Measurements from ENCODE around the gene HSPB9. TPM values are rescaled to one million over a fixed set of nuclear protein-coding genes. Genes with fewer than 3 reads are reported as not detected.

The HSPB9 gene
- total and polyA plus RNA-seq, 9 of the 15 experiments (the other 6 are each of a cell fraction or from before 2014, with no cell fraction given), result 0.04 to 0.16 (median 0.08) TPM; not detected in 3

DNA sequence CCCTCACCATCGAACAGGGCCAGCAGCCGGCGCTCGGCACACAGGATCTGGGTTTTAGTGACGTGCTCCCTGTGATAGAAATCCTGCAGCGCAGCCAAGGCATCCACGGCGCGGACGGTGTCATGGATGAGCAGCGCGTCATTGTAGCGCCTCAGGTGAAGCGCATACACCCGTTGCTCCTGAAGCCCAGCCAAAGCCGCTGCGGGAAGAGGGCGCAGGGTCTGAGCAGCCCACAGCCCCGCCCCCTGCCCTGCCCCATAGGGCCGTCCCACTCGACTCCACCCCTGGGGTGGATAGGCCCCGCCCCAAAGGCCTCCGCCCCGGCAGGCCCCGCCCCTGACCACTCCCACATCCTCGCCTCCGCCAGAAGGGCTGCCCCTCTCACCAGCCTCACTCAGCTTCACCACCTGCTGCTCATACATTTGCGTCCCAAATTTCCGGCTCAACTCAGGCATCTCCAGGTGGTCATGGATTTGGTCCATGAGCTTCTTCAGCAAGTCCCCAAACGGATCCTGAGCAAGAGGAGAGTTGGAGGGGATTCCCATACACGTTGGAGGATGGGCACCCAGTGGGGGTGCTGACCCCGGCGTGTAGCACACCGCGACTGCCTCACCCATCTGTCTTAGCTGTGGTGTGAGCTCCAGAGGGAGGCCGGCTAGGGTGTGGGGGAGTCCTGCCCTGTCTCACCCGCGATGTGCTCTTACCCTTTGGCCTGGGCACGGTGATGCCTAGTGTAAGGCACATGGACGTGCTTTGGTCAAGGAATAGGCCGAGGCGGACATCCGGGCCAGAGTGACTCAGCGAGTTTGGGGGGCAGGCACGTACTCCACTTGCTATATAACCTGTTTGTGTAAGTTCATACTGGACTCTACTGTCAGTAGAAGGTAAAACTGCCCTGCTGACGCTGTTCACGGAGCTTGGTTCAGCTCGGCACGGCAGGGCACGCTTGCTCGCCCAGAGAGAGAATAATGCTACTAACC lies 14.7 kb upstream of the HSPB9 start (continued):
- TF ChIP-seq ARID4B (CRISPR knock-in tag; IDR thresholded peaks at IDR 0.05) (no peak), ADNP (tag; IDR thresholded peaks at IDR 0.05) (no peak), JUNB (CRISPR knock-in tag; conservative IDR thresholded peaks at IDR 0.05) (no peak), ARID3A (IDR thresholded peaks at IDR 0.05; ENCODE audit: borderline replicate concordance, low read depth, low read length) (no peak), MLX (CRISPR knock-in tag; conservative IDR thresholded peaks at IDR 0.05) (no peak), PHF8 (IDR thresholded peaks at IDR 0.05; ENCODE audit: borderline replicate concordance, low read length) (no peak; the same call in 1 of the 2 replicates), ZNF449 (CRISPR knock-in tag; IDR thresholded peaks at IDR 0.05) (no peak), DDX20 (tag; IDR thresholded peaks at IDR 0.05; ENCODE audit: low read depth) (no peak), KDM4B (IDR thresholded peaks at IDR 0.05; ENCODE audit: borderline replicate concordance in 2 of 2, low read depth in 1 of 2) (no peak), KDM1A (IDR thresholded peaks at IDR 0.05) (no peak), ZNF280A (IDR thresholded peaks at IDR 0.05; ENCODE audit: low read depth, partially characterized antibody) (no peak), SPI1 (IDR thresholded peaks at IDR 0.05; ENCODE audit: borderline replicate concordance, low read depth, low read length) (no peak), ZNF436 (CRISPR knock-in tag; IDR thresholded peaks at IDR 0.05) (no peak), RFX1 (IDR thresholded peaks at IDR 0.05) (no peak), ZNF253 (CRISPR knock-in tag; conservative IDR thresholded peaks at IDR 0.05) (no peak), CHCHD3 (CRISPR knock-in tag; IDR thresholded peaks at IDR 0.05) (no peak)
